ENCODE results near the gene MMEL1.

The MMEL1 gene

DNA sequence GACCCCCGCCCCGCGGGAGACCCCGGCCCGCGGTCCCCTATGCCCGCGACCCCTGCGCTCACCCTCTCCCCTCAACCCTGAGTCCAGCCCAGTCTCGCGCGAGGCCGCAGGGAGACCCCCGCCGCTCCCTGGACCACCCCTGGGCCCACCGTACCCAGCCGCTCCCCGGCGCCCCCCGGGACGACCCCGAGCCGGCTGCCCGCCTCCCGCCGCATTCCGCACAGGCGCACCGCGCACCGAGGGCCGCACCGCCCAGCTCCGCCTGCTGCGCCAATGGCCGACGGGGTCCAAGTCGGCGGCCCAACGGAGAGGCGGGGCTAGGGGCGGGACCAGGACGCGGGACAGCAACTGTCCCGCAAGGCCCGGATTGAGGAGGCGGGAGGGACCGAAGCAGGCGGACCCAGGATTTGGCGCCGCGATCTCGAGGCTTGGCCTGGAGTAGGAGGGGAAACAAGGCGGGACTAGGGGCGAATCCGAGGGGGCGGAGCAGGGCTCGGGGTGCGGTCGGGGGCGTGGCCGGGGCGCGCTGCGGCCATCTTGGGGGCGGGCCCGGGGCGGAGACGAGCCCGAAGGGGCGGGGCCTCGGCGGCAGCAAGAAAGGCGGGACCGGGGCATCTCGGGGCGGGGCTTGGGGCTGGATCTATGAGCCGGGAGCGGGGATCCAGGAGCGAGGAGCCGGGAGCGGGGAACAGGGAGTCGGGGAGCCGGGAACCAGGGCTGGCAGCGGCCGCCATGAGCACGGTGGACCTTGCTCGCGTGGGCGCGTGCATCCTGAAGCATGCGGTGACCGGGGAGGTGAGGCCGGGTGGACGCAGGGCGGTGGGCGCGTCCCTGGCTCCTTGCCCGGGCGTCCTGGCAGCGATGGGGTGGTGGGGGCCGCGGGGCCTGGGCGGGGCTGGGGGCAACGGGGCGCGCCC lies 46.4 kb downstream of the MMEL1 start, which contains the start of gene PRXL2B:
PRXL2B (plus strand) TSS at position 624 of the 917 bp plus-strand sequence; CDS start at position 733, 109 bp downstream.
- Histone ChIP-seq H3K79me2 (ENCODE audit: insufficient read depth, low read depth) (no peaks in the 10 kb centered on the region), H3K9ac (peak within 1 kb of the TSS; percentile 72), H3K27me3 (ENCODE audit: insufficient read depth, low read depth) (peaks cover 39% of the 10 kb centered on the region), H3K36me3 (ENCODE audit: insufficient read depth) (no peaks in the 10 kb centered on the region), H3K4me2 (peak within 1 kb of the TSS; percentile 99), H4K20me1 (ENCODE audit: insufficient read depth) (no peaks in the 10 kb centered on the region), H3K4me1 (ENCODE audit: low read depth, poor library complexity, severe bottlenecking) (peaks cover 9% of the 10 kb centered on the region), H3K27ac (peak within 1 kb of the TSS; percentile 54), H2AFZ (ENCODE audit: low read depth) (peak within 1 kb of the TSS; percentile 76), H3K4me3 (IDR thresholded peaks at IDR 0.05; ENCODE audit: insufficient read depth, low read depth, low read length) (peak within 1 kb of the TSS; percentile 86)
- TF ChIP-seq, protein P1, sequence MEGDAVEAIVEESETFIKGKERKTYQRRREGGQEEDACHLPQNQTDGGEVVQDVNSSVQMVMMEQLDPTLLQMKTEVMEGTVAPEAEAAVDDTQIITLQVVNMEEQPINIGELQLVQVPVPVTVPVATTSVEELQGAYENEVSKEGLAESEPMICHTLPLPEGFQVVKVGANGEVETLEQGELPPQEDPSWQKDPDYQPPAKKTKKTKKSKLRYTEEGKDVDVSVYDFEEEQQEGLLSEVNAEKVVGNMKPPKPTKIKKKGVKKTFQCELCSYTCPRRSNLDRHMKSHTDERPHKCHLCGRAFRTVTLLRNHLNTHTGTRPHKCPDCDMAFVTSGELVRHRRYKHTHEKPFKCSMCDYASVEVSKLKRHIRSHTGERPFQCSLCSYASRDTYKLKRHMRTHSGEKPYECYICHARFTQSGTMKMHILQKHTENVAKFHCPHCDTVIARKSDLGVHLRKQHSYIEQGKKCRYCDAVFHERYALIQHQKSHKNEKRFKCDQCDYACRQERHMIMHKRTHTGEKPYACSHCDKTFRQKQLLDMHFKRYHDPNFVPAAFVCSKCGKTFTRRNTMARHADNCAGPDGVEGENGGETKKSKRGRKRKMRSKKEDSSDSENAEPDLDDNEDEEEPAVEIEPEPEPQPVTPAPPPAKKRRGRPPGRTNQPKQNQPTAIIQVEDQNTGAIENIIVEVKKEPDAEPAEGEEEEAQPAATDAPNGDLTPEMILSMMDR (conservative IDR thresholded peaks at IDR 0.05; ENCODE audit: low read depth, low read length), result no peak

DNA sequence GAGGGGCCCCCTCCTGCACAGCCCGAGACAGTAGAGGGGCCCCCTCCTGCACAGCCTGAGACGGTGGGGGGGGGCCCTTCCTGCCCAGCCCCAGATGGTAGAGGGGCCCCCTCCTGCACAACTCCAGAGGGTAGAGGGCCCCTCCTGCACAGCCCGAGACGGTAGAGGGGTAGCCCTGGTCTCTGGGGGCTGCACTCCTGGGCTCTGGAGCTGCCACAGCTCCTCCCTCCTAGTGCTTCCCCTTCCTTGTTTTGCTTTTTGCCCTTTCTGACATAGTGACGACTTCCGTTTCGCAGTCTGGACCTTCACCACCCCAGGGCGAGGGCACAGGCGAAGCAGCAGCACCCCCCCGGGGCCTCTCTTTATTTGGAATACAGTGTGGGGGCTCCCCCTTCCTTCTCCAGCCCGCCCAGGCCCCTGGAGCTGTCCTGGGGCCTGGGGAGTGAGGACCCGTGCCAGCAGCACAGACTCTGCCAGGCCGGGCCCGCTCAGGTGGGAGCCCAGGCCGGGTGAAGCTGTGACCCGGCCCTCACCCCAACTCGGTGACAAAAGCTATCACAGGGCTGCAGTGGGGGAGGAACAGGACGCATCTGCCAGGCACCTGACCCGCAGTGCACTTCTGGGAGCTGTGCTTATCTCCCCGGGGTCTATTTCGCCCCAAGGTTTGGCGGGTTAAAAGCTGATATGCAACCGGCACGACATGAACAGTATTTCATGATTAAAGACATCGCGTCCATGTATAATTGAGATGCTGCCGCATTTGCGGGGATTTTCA lies 47.3 kb downstream of the MMEL1 start:
- Histone ChIP-seq H4K20me1 (ENCODE audit: insufficient read depth) (no peaks in the 10 kb centered on the region), H3K79me2 (ENCODE audit: insufficient read depth, low read depth) (no peaks in the 10 kb centered on the region), H3K9ac (peak overlapping the region; percentile 72), H3K27ac (peak overlapping the region; percentile 54), H3K27me3 (ENCODE audit: insufficient read depth, low read depth) (peaks cover 46% of the 10 kb centered on the region), H2AFZ (ENCODE audit: low read depth) (peak overlapping the region; percentile 76), H3K36me3 (ENCODE audit: insufficient read depth) (no peaks in the 10 kb centered on the region), H3K4me3 (IDR thresholded peaks at IDR 0.05; ENCODE audit: insufficient read depth, low read depth, low read length) (peak overlapping the region; percentile 86), H3K4me1 (ENCODE audit: low read depth, poor library complexity, severe bottlenecking) (peaks cover 9% of the 10 kb centered on the region), H3K4me2 (peak overlapping the region; percentile 99)
- TF ChIP-seq, protein P1 (conservative IDR thresholded peaks at IDR 0.05; ENCODE audit: low read depth, low read length), result no peak

DNA sequence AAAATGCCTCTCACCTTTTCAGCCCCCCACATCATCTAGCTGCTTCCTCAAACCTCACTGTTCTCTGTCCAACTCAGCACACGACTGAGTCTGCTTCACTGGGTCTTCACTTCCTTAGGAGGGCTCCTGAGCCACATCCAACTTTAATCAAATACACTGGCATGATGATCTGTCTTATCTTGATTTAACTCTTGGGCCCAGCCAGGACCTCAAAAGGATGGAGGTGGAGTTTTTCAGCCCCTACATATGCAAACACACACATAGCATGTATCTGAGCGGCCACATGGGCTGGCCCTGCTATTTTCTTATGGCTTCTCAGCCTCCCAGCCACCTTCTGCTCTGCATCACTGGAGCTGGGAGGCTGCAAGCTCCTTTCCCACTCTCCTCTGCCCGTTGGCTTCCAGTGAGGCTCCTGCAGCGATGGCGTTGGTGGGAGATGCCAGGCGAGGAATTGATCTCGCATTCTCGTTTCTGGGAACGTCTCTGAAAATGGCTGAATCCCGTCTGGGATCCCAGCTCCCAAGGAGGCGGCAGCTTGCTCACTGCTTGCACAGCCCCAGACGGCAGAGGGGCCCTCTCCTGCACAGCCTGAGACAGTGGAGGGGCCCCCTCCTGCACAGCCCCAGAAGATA lies 48.0 kb downstream of the MMEL1 start:
- no peaks in the 10 kb centered on the region for H4K20me1 ChIP-seq (ENCODE audit: insufficient read depth)
- TF ChIP-seq, protein P1 (conservative IDR thresholded peaks at IDR 0.05; ENCODE audit: low read depth, low read length), result no peak
- peak overlapping the region; percentile 72; the same call in 1 of the 2 replicates for H3K9ac ChIP-seq
- H3K79me2 ChIP-seq (ENCODE audit: insufficient read depth, low read depth), result no peaks in the 10 kb centered on the region
- H3K27me3 ChIP-seq (ENCODE audit: insufficient read depth, low read depth), result peaks cover 47% of the 10 kb centered on the region
- H3K4me1 ChIP-seq (ENCODE audit: low read depth, poor library complexity, severe bottlenecking), result peaks cover 9% of the 10 kb centered on the region
- no peak overlapping the region for H3K27ac ChIP-seq
- H3K4me3 ChIP-seq (IDR thresholded peaks at IDR 0.05; ENCODE audit: insufficient read depth, low read depth, low read length), result no peak overlapping the region
- peak overlapping the region; percentile 76; the same call in 1 of the 2 replicates for H2AFZ ChIP-seq (ENCODE audit: low read depth)
- H3K36me3 ChIP-seq (ENCODE audit: insufficient read depth), result no peaks in the 10 kb centered on the region
- H3K4me2 ChIP-seq, result peak overlapping the region; percentile 99

DNA sequence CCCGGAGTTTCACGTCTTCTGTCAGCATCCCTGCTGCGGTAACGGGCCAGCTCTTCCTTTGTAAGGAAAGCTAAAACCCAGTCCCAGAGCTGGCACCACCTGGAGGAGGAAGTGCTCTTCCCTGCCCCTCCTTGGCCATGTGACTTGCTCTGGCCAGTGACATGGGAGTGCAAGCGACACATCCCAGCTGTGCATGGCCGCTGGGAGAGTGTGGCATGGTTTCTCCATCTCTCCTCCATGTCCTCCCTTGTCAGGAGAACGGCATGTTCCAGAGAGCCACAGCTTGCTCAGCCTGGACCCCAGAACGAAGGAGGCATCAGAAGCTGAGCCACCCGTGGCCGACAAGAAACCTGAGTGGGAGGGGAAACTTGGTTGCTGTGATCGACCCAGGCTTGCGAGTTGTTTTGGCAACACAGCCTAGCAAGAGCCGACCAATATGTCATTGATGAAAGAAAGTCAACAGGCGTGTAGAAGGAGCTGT lies 48.9 kb downstream of the MMEL1 start:
- TF ChIP-seq, protein P1 (conservative IDR thresholded peaks at IDR 0.05; ENCODE audit: low read depth, low read length), result no peak

More for the DNA sequence above, 48.9 kb downstream of the MMEL1 start:
- Histone ChIP-seq H3K9ac (no peak overlapping the region), H3K4me1 (ENCODE audit: low read depth, poor library complexity, severe bottlenecking) (peaks cover 9% of the 10 kb centered on the region), H4K20me1 (ENCODE audit: insufficient read depth) (no peaks in the 10 kb centered on the region), H3K27ac (no peak overlapping the region), H3K79me2 (ENCODE audit: insufficient read depth, low read depth) (no peaks in the 10 kb centered on the region), H3K27me3 (ENCODE audit: insufficient read depth, low read depth) (peaks cover 54% of the 10 kb centered on the region), H3K36me3 (ENCODE audit: insufficient read depth) (no peaks in the 10 kb centered on the region), H3K4me2 (no peak overlapping the region), H3K4me3 (IDR thresholded peaks at IDR 0.05; ENCODE audit: insufficient read depth, low read depth, low read length) (no peak overlapping the region), H2AFZ (ENCODE audit: low read depth) (no peak overlapping the region)
